Prostate gland (tissue), 2 donors: Measurements from ENCODE around the gene PYROXD2.

ENCODE experiments used
- POLR2A ChIP-seq: fragments of 450-650 bp; IDR thresholded peaks from one replicate; pipeline ENCODE4 v1.6.1; 2016; ENCODE audit warnings: antibody characterized with exemption, mild to moderate bottlenecking
- TF ChIP-seq, protein P1 (sequence below), 4 experiments: fragments of 200-600 bp in 2 of 4; fragments of 450-650 bp in 2 of 4; sonication (generic) in 2 of 4; IDR thresholded peaks; 1 replicate in 3 of 4; 2 replicates in 1 of 4; pipeline ENCODE4 v1.5.1; 2016 to 2019; ENCODE audit warnings: antibody characterized with exemption in 4 of 4, mild to moderate bottlenecking in 2 of 4, moderate library complexity in 2 of 4

DNA sequence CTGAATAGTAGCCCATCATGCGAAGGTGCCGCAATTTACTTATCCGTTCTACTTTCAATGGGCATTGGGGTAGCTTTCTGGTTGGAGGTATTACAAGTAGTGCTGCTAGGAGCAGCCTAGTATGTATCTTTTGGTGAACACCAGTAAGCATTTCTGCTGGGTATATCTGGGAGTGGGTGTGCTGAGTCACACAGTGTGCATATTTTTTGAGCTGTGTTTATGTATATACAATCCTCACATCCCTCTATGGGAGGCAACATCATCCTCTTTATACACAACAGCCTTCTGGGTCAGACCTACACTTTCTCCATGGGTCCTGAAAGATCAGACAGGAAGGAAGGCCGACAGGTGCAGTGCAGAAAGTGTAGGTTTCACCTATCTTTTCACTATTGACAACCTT is 36.3 kb downstream of the PYROXD2 start:
- TF ChIP-seq, protein P1, sequence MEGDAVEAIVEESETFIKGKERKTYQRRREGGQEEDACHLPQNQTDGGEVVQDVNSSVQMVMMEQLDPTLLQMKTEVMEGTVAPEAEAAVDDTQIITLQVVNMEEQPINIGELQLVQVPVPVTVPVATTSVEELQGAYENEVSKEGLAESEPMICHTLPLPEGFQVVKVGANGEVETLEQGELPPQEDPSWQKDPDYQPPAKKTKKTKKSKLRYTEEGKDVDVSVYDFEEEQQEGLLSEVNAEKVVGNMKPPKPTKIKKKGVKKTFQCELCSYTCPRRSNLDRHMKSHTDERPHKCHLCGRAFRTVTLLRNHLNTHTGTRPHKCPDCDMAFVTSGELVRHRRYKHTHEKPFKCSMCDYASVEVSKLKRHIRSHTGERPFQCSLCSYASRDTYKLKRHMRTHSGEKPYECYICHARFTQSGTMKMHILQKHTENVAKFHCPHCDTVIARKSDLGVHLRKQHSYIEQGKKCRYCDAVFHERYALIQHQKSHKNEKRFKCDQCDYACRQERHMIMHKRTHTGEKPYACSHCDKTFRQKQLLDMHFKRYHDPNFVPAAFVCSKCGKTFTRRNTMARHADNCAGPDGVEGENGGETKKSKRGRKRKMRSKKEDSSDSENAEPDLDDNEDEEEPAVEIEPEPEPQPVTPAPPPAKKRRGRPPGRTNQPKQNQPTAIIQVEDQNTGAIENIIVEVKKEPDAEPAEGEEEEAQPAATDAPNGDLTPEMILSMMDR (IDR thresholded peaks at IDR 0.05) = no peak
- TF ChIP-seq POLR2A = no peak
